SIG-M5 (cell line): Measurements from ENCODE around the gene GDF7.

Source experiments
- DNase-seq: peaks from one replicate; lab custom pipeline; 2025; lab: John Stamatoyannopoulos, UW

Gene GDF7

DNA sequence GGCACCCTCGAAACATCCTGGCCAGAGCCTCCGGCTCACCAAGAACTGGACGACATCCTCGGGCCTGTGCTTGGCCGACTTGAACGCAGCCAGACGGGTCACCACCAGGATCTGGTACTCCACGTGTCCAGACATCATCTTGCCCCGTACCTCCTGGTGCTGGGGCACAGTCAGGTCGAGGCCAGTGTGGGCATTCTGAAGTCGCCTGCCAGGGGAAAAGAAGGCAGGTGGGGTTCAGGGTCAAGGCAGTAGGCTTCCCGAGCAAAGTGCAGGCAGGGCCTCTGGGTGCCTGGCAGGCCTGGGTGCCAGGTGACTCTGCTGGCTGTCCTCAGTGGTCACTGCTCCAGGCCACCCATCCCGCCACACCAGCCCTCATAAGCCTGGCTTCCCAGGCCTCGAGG lies 21.6 kb upstream of the GDF7 start:
- DNase-seq: no peak

DNA sequence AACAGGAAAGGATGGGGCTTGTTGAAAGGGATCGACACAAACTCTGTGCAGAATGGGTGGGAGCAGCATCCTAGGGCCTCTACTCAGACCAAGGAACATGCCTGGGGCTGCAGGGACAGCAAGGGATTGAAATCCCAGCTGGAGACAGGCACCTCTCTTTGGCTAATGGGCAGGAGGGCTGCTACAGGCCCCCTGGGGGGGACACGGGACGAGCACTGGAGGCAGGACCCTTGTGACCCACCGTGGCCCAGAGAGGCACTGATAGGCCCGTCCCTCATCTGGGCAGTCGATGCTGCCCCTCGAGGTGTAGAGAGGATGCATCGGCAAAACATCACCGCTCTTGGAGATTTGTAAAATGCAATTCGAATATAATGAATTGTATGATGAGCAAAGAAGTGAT lies 21.2 kb upstream of the GDF7 start:
- no peak for DNase-seq

DNA sequence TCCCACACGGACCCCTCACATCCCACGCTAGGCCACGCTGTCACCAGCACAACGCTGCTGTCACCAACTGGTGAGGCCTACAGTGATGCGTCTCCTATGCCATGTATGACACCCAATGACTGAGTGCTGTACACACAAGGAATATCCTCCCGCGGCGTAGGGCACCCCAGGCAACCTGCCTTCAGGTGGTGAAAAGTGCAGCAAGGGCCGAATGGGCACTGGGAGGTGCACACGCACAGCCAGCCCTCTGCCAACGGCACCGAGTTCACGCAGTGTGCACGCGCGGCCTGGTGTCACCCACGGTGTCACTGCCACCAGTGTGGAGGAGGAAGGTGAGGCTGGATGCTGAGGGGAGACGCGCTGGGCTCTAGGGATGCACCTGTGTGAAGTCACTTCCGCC lies 20.5 kb upstream of the GDF7 start:
- no peak for DNase-seq

DNA sequence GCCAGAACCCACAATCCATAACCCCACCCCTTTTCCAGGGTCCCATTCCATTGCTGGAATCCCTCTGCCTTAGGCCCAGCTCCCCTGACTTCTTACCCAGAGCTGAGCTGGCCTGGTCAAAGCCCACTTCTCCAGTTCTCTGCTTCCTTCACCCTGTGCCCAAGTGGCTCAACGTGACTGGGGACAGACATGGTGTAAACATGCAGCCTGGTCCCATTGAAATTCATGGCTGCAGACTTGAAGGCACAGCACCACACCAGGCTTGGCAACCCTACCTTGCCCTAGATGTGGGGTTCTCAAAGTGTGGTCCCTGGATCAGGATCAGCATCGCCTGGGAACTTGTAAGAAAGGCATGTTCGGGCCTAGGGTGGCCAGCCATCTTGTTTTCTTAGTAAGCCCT lies 19.7 kb upstream of the GDF7 start:
- no peak for DNase-seq

DNA sequence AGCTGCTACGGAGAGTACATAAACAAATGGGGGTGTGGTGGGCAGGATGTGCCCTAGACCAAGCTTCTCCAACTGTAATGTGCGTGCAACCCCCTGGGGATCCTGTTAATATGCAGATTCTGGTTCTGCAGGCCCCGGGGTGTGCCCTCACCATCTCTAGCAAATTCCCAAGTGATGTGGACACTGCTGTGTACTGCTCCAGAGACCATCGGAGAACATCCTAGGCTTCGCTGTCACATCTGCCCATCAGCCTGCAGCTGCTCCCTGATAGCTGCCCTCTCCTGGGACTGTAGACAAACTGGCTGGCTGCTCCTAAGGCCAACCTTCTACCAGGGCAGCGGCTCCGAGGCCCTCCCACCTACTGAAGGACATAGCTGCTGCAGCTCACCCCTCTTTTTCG lies 19.2 kb upstream of the GDF7 start:
- no peak for DNase-seq

DNA sequence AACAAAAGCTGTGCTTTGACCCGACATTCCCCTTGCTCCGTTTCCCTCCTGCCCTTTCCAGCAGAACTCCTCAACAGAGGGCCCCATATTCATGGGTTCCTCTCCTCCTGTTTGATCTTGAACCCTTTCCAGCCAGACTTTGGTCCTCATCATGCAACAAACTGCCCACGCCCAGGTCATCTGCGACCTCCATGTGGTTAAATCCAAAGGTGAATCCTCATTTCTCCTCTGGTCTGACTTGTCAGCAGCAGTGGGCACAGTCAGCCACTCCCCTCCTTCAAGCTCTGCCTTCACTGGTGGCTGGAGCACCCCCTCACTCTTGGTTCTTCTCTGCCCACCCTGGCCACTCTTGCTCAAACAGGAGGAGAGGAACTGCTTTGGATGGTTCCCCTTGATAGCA lies 18.7 kb upstream of the GDF7 start:
- DNase-seq: no peak

DNA sequence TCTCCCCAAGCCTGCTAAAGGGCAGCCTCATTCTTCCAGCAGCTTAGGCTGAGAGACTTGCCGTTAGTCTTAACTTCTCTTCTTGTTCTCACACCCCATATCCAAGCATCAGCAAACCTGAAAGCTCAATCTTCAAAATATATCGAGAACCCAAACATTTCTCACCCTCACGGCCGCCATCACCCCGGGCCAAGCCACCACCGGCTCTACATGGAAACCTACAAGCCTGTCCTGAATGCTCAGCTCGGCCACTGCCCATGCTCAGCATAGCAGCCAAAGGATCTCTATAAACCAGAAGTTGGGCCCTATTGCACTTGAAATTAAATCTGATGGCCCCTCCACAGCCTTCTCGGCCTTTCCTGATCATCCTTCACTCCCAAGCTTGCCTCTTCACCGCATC lies 18.1 kb upstream of the GDF7 start:
- no peak for DNase-seq

DNA sequence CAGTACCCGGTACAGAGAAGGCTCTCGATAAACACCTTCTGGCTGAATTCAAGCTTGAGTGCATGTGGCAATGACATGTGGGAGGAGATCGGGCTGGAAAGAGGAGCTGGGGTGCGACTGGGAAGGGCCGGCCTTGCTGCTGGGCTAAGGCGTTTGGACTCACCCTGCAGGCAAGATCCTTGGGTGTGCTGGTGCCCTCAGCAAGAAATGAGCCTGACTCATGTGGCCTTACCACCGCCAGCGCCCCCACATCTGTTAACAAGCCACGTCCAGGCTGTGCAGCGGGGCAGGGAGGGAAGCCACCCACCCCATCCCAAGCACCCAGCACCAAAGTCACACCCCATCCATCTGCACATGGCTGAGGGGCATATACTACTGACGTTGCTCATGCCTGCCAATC lies 17.4 kb upstream of the GDF7 start:
- no peak for DNase-seq

DNA sequence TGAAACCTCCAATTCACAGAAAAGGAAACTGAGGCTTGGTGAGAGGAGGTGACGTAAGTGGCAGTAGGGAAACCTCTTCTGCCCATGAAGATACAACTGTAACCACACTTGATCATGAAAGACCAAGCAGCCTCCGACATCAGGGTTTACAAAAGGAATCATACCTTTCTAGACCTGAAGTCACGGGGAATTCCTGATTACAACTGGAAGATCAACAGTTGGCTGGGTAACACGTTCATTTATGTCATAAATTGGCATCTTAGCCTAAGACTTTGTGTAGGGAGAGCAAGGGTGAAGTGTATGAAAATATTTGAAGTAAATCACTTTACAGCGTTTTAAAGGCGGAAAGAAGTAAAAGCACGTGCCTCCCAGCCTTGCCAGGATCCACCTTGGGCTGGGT lies 17.0 kb upstream of the GDF7 start:
- DNase-seq: no peak

DNA sequence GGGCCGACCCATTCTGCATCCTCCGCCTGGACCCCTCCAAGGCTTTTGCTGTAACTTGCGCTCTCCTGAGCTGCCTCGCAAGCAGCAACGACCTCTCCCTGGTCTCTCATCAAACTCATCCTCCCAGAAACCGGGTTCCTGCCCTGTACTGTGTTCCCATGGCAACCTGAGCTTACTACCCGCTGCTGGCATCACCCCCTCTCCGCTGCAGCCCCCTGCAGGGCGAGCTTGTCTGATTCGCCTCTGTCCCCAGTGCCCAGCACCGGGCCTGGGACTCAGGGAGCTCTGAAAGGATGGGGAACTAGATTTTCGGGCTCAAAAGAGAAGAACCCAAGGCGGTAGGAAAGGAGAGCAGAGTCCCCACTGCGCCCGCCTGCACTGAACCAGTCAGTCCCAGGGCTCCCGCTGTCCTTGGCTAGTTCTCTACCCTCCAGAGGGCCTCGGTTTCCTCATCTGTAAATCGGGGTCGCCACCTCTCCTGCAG lies 16.5 kb upstream of the GDF7 start:
- DNase-seq: no peak

DNA sequence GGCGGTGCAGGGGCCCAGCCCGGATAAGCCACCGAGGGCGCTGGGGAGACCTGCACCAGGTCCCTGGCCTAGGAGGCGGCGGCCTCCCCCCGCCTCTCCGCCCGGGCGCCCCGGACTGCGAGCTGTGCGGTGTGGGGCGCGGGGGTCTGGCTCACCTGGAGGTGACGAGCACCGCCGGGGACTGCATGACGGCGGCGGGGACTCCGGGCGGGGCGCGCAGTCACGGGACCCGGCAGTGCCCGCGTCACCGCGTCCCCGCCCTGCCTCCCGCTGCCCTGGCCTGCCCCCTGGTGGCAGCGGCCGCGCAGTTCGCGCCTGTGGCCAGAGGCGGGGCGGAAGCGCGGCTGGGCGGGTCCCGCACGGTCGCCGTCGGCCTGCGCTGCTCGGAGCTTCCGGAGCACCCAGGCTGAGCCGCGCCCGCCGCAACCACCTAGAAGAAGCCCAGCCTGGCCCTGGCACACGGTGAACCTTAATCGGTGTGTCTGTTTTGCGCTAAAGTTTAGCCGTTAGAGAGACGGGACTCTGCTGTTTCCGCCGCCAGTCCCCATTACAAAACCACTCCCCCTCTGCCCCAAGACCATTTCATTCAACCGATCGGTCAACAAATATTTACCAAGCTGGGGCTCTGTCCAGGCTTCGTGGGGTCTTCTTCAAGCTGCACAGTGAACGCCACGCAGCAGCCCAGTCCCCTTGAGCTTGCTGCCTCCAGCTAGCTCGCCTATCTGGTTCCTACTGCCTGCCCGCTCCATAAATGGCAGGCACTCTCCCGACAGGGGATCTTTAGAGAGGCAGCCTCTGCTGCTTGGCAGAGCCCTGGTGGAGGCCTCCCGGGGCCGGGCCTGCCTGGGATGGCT lies 15.8 kb upstream of the GDF7 start, which contains the start of gene HS1BP3:
HS1BP3 (minus strand) TSS at position 222 of the 854 bp plus-strand sequence; CDS start at position 187, 35 bp downstream.
- no peak for DNase-seq

DNA sequence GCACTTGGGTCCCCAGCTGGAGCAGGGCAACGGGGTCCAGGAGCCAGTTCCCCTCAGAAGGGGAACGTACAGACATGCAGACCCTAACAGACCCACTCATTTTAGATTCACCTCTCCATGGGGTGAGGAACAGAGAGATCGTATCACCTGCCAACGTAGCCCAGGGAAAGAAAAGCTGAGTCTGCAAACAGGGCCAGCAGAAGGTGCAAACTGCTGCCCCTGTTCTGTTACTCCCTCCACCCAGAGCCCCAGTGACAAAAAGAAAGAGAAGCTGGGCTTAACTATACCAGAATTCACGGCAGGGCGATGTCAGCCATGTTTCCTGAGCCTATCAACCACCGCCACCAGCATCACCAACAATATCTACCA lies 15.2 kb upstream of the GDF7 start:
- no peak for DNase-seq

DNA sequence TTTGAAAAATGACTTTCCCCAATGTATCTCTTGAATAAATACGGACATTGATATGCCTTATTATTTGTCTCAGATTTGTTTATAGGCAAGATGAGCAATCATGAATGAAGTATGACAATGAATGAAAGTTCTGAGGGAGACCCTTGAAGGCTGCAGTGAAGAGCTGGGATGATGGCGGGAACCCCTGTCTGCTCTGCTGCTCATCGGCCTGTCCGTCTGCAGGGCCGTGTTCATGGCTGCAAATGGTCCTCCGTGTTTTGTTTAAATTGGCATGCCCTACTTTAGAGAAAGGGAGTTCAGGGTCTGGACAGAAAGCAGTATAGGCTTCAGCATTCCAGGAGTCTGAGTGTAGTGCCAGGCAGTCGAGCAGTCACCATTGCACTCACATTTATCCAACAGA lies 14.8 kb upstream of the GDF7 start:
- DNase-seq: no peak

DNA sequence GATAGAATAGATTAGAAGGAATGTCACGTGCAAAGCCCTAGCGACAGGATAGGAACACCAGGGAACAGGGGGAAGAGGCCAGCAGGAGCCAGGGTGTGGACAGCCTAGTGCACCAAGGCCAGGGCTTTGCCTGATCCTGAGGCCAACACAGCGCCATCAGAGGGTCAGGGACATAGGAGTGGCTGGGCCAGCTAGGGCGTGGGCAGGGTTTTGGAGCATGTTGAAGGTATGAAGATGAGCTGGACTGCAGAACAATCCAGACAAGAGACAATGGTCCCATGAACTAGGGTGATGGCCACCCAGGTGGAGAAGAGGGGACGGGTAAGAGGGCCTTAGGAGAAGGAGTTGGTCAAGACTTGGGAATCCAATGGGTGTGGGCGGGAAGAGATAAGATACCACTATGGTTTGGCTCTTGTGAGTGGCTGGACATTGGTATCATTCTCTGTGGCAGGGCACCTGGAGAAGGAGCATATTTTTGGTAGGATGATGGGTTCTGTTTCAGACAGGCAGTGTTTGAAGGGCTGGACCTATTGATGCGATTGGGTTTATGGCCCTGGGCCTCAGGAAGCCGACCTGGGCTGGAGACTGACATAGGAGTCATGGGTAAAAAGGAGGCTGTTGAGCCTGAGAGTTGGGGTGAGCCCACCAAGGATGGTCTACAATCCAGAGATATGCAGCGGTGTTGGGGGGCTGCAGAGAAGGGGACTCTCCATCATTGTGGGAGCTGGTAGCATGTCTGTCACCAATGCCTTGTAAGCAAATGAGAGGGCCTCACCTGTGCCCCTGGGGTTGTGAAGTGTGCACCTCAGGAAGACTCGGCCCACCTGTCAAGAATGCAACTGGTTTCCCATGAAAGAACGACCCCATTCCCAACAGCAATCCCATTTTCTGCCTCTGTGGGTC lies 14.0 kb upstream of the GDF7 start:
- DNase-seq: no peak

DNA sequence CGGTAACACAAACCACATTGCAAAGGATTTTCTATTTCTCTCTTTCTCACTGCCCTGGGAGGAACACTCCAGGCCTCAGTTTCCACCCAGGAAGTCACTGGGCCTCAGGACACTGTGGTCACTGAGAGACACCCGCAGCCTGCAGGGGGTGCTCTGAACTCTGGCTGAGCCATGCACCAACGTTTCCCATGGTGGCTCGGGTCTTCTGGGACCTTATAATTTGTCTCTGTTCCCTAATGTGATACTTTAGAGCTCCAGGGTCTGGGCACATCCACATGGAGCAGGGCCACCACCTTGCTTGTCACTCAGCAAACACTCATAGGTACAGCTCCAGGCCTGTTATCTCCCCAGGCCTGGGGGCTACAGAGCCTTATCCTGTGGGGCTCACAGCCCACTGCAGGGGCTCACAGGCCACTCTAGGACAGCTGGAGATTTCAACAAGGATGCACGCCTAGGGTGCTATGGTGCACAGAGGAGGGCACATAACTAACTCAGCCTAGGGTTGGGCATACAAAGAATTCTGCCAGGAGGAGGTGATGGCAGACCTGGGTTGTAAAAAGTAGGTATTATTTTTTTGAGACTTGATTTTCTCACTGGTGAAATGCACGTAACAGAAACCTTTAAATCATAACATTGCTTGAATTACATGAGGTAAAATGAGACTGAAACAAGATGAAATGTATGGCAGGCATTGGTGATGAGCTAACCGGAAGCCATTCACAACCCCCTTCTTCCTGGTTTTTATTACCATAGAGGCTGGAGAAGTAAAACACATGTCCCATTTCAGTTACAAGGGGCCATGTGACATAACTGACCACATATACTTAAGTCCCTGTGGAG lies 13.0 kb upstream of the GDF7 start:
- DNase-seq: no peak

DNA sequence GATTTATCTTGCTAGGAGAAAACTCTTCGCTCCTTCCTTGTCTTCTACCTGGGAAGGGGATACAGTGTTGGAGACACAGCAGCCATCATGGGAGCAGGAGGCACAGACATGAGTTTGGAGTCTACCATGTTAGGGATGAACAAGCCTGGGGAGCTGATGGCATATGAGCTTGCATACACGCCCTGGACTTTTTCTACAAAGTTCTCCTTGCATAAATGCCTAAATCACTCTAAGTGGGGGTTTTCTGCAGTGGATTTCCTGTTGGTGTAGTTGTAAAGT lies 12.5 kb upstream of the GDF7 start:
- no peak for DNase-seq

DNA sequence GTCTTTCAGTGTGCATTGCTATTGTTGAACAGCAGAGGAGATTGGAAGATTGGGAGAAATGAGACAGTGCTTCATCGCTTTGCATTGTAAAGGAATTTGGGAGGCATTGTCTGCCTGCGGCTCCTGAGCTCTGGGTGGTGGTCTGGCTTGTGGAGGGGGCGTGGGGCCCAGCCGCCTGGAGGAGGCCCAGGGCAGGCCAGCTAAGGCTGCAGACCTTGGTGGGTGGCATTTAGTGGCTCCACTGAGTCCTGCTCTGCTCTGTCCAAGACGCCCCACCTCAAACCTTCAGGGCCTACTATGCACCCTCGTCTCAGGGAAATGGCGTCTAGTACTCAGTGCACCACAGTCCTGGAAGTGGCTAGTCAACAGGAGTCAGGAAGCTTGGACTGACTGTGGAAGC lies 10.4 kb upstream of the GDF7 start:
- DNase-seq: no peak

DNA sequence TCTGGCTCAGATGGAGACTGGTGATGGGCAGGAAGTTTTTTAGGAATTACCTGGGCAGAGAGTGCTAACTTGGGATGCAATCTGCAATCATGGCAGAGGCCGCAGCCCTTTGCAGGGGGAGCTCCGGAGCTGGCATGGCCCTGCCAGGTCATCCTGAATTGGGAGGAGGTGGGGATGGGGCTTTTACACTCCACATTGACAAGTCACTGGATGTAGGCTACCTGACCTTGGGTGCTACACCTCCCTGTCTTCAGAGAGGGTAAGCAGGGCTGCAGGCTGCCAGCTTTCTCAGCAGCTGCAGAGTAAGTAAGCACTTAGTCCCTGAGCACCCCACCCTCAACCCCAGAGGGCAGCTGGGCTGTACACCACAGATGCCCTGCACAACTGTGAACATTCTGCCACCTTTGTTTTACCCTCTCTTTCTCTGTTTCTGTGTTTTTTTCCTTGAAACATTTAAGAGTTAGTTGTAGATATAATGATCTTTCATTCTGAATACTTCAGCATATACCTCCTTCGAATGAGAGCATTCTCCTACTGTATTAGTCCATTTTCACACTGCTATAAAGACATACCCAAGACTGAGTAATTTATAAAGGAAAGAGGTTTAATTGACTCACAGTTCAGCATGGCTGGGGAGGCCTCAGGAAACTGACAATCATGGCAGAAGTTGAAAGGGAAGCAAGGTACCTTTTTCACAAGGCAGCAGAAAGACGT lies 9.3 kb upstream of the GDF7 start:
- DNase-seq: no peak

DNA sequence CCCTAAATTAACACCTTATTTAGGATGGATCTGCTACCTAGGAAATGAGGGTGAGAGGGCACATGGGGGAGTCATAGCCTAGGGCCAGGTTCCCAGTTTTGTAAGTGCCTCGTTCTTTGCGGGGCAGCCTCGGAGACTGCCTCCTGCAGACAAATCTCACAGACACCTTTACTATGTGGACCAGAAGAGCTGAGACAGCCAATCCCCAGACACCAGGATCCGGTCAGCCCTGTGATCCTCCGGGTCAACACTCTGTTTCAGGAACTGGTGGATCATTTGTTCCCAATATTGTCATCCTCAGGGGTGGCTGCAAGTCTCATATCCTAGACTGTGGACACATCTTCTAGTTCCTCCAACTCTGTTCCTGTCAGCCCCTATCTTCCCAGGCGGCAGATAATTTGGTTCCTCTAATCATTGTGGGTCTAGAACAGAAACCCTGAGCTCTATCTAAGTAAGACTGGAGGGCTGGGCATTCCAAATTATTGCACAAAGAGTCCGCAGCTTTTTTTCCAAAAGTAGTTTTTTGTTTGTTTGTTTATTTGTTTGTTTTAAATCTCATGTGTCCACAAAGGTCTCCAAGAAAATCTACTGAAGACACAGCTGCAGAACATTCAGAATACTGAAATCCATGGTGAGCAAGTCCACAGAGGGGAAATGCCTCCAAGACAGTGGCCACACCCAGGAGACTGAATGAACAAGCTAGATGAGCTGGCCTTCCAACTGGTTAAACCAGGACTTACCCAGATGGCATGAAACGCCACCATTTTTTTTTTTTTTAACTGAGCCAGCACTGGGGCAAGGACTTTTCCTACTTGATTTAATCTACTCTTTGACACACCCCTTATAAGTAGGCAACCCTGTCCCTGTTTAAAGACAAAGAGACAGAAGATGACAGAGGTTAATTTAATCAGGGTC lies 6.2 kb upstream of the GDF7 start:
- no peak for DNase-seq

DNA sequence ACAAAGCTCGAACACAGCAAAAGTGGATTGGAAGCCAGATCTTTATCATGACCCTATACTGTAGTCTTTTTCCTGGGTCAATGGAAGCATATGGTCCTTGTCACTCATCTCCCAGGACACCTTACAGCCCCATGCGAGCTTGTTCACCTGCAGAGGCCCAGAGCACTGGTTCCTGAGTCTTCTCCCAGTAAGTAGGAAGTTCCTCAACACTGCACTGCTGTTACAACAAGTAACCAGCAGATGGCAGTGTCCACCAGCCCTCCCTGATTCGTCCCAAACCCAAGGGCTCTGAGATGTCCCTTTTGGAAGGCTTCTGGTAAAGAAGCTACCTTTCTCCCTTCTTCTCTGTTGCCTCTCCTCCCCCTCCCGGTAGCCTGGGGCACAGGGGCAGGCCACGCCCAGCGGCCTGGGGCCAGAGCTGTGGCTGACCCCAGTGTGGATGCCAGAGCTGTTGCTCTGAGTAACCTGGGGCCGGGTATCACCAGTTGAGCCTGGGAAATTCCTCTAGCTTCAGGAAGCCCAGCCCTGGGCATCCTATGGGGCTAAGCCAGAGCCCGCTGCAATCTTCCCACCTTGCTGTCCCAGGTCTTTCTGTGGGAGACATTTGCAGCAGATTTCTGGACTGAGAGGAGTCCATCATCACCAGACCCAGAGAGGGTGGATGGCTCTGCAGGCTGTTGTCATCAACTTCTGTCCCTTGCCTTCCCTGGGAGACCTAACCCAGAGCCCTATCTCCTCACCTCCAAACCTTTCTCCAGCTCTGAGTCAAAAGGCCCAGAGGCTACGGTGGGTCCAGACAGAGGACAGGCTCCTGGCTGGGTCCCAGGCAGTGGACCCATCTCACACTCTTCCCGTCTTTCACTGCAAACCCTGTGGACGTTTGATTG lies 5.3 kb upstream of the GDF7 start:
- no peak for DNase-seq
